GM15510 (cell line): ENCODE results near the gene CYB5B.

ENCODE experiments used
- POLR2A ChIP-seq: IDR thresholded peaks from 3 replicates; pipeline ENCODE4 v1.6.1; 2011; ENCODE audit warnings: borderline replicate concordance; ENCODE audit not compliant: insufficient read length; ENCODE audit errors: extremely low read depth

CYB5B gene

GRCh38 chr16:69424935-69425784 lies 741 bp downstream of the CYB5B start:
- TF ChIP-seq POLR2A, result no peak

GRCh38 chr16:69428652-69429051 lies 4.2 kb downstream of the CYB5B start:
- TF ChIP-seq POLR2A, result no peak

GRCh38 chr16:69431948-69432468 lies 7.6 kb downstream of the CYB5B start:
- TF ChIP-seq POLR2A, result no peak

- no peak for TF ChIP-seq POLR2A
These were observed 9.6 kb downstream of the CYB5B start for GRCh38 chr16:69434066-69434465.

GRCh38 chr16:69435977-69436820 lies 11.8 kb downstream of the CYB5B start:
- TF ChIP-seq POLR2A, result no peak

- no peak for TF ChIP-seq POLR2A
These were observed 12.5 kb downstream of the CYB5B start for GRCh38 chr16:69436896-69437295.

- TF ChIP-seq POLR2A, result no peak
These were observed 14.0 kb downstream of the CYB5B start for GRCh38 chr16:69438465-69438864.

- no peak for TF ChIP-seq POLR2A
These were observed 15.8 kb downstream of the CYB5B start for GRCh38 chr16:69440250-69440649.

- no peak for TF ChIP-seq POLR2A
These were observed 19.7 kb downstream of the CYB5B start for GRCh38 chr16:69443927-69444631.

GRCh38 chr16:69444873-69445517 lies 20.6 kb downstream of the CYB5B start:
- no peak for TF ChIP-seq POLR2A

GRCh38 chr16:69448470-69449193 lies 24.2 kb downstream of the CYB5B start:
- no peak for TF ChIP-seq POLR2A

GRCh38 chr16:69451166-69451565 lies 26.7 kb downstream of the CYB5B start:
- TF ChIP-seq POLR2A, result no peak

GRCh38 chr16:69453936-69454335 lies 29.5 kb downstream of the CYB5B start:
- no peak for TF ChIP-seq POLR2A

GRCh38 chr16:69463876-69464275 lies 39.5 kb downstream of the CYB5B start:
- no peak for TF ChIP-seq POLR2A
